ENCODE data around the gene LGI1.
"Not testable (repeated sequence)": the region's sequence is repeated elsewhere in the genome, so short reads cannot be mapped to it uniquely, and the experiment has no call there.

LGI1 gene

GRCh38 chr10:93796167-93796566 lies 38.4 kb downstream of the LGI1 start:
- no peak overlapping the region for H3K4me3 ChIP-seq (ENCODE audit: low read depth, low read length)
- DNase-seq (ENCODE audit: low read depth): no peak

- DNase-seq (ENCODE audit: low read depth): no peak
- no peak overlapping the region for H3K4me3 ChIP-seq (ENCODE audit: low read depth, low read length)
These were observed 40.1 kb downstream of the LGI1 start for GRCh38 chr10:93797825-93798224.

- H3K4me3 ChIP-seq (ENCODE audit: low read depth, low read length): no peak overlapping the region
- no peak for DNase-seq (ENCODE audit: low read depth)
These were observed 41.5 kb downstream of the LGI1 start for GRCh38 chr10:93799155-93799708.

GRCh38 chr10:93804200-93804599 lies 46.5 kb downstream of the LGI1 start:
- no peak for DNase-seq (ENCODE audit: low read depth)
- H3K4me3 ChIP-seq (ENCODE audit: low read depth, low read length): no peak overlapping the region

- no peak for DNase-seq (ENCODE audit: low read depth)
- no peak overlapping the region for H3K4me3 ChIP-seq (ENCODE audit: low read depth, low read length)
These were observed 49.2 kb downstream of the LGI1 start for GRCh38 chr10:93806903-93807302.

- no peak overlapping the region for H3K4me3 ChIP-seq (ENCODE audit: low read depth, low read length)
- DNase-seq (ENCODE audit: low read depth): no peak
These were observed 49.6 kb downstream of the LGI1 start for GRCh38 chr10:93807371-93807770.

GRCh38 chr10:93812659-93813338 lies 55.1 kb downstream of the LGI1 start:
- DNase-seq (ENCODE audit: low read depth): no peak
- H3K4me3 ChIP-seq (ENCODE audit: low read depth, low read length): no peak overlapping the region

- no peak overlapping the region for H3K4me3 ChIP-seq (ENCODE audit: low read depth, low read length)
- no peak for DNase-seq (ENCODE audit: low read depth)
These were observed 56.0 kb downstream of the LGI1 start for GRCh38 chr10:93813507-93814465.

GRCh38 chr10:93815304-93816096 lies 57.8 kb downstream of the LGI1 start:
- no peak overlapping the region for H3K4me3 ChIP-seq (ENCODE audit: low read depth, low read length)
- DNase-seq (ENCODE audit: low read depth): no peak

GRCh38 chr10:93816123-93816747 lies 58.5 kb downstream of the LGI1 start:
- no peak overlapping the region for H3K4me3 ChIP-seq (ENCODE audit: low read depth, low read length)
- peak; percentile 17 for DNase-seq (ENCODE audit: low read depth)

- DNase-seq (ENCODE audit: low read depth): no peak
- no peak overlapping the region for H3K4me3 ChIP-seq (ENCODE audit: low read depth, low read length)
These were observed 60.4 kb downstream of the LGI1 start for GRCh38 chr10:93818086-93818485.

- DNase-seq (ENCODE audit: low read depth): no peak
These were observed 61.8 kb downstream of the LGI1 start for GRCh38 chr10:93819520-93819919.

GRCh38 chr10:93820434-93820833 lies 62.7 kb downstream of the LGI1 start:
- no peak for DNase-seq (ENCODE audit: low read depth)
- H3K4me3 ChIP-seq (ENCODE audit: low read depth, low read length): no peak overlapping the region

More at GRCh38 chr10:93819520-93819919, 61.8 kb downstream of the LGI1 start:
- H3K4me3 ChIP-seq (ENCODE audit: low read depth, low read length): no peak overlapping the region

- DNase-seq (ENCODE audit: low read depth): peak; percentile 10
These were observed 63.5 kb downstream of the LGI1 start for GRCh38 chr10:93821051-93821772.

GRCh38 chr10:93826355-93826754 lies 68.6 kb downstream of the LGI1 start:
- DNase-seq (ENCODE audit: low read depth): no peak
- no peak overlapping the region for H3K4me3 ChIP-seq (ENCODE audit: low read depth, low read length)

More at GRCh38 chr10:93821051-93821772, 63.5 kb downstream of the LGI1 start:
- H3K4me3 ChIP-seq (ENCODE audit: low read depth, low read length): no peak overlapping the region

GRCh38 chr10:93827056-93827804 lies 69.5 kb downstream of the LGI1 start:
- DNase-seq (ENCODE audit: low read depth): no peak
- H3K4me3 ChIP-seq (ENCODE audit: low read depth, low read length): no peak overlapping the region

- not testable (repeated sequence) for DNase-seq (ENCODE audit: low read depth); H3K4me3 ChIP-seq (ENCODE audit: low read depth, low read length)
These were observed 73.3 kb downstream of the LGI1 start for GRCh38 chr10:93831065-93831464.

- H3K4me3 ChIP-seq (ENCODE audit: low read depth, low read length): no peak overlapping the region
- no peak for DNase-seq (ENCODE audit: low read depth)
These were observed 78.0 kb downstream of the LGI1 start for GRCh38 chr10:93835770-93836169.
